Lung (tissue), 12 donors: ENCODE results near the gene ACP3. TPM values are rescaled to one million over a fixed set of nuclear protein-coding genes. Genes with fewer than 3 reads are reported as not detected.

ENCODE experiments used
- ATAC-seq: fragments of 200-7000 bp; cut with Tn5 transposase; one replicate; pipeline ENCODE4 v1.9.1; 2020; ENCODE audit warnings: moderate number of reproducible peaks; ENCODE audit not compliant: insufficient read depth, low FRiP score
- DNase-seq, 3 donors: peaks; one replicate each; pipeline ENCODE4 v3.0.0-alpha.2; 2013 to 2017
- H3K27ac ChIP-seq, 2 donors: one replicate each; pipeline ENCODE4 v1.5.1; 2013; ENCODE audit warnings: mild to moderate bottlenecking in 2 of 2, moderate library complexity in 2 of 2, control low read depth in 1 of 2, inconsistent platforms in 1 of 2, low read depth in 1 of 2, low read length in 1 of 2
- H3K27me3 ChIP-seq, 3 donors: one replicate each; pipeline ENCODE4 v1.5.1; 2013; ENCODE audit warnings: low read length in 2 of 3; ENCODE audit not compliant: control insufficient read depth in 3 of 3, insufficient read depth in 3 of 3
- H3K36me3 ChIP-seq, 4 donors: one replicate each; pipeline ENCODE4 v1.5.1; 2013; ENCODE audit warnings: low read length in 4 of 4, mild to moderate bottlenecking in 1 of 4, moderate library complexity in 1 of 4; ENCODE audit not compliant: control insufficient read depth in 4 of 4, insufficient read depth in 4 of 4
- H3K4me1 ChIP-seq, 5 donors: one replicate each; pipeline ENCODE4 v1.5.1; 2013; ENCODE audit warnings: low read length in 5 of 5, mild to moderate bottlenecking in 2 of 5, moderate library complexity in 1 of 5; ENCODE audit not compliant: control insufficient read depth in 5 of 5, insufficient read depth in 5 of 5
- H3K4me3 ChIP-seq: one replicate; pipeline ENCODE4 v1.5.1; 2013; ENCODE audit warnings: mild to moderate bottlenecking, control low read depth, moderate library complexity
- H3K9ac ChIP-seq, 2 donors: one replicate each; pipeline ENCODE4 v1.5.1; 2013; ENCODE audit warnings: low read length in 2 of 2, control low read depth in 1 of 2; ENCODE audit not compliant: insufficient read depth in 1 of 2
- H3K9me3 ChIP-seq, 4 donors: one replicate each; pipeline ENCODE4 v1.5.1; 2013; ENCODE audit warnings: low read length in 3 of 4, mild to moderate bottlenecking in 1 of 4, moderate library complexity in 1 of 4; ENCODE audit not compliant: control insufficient read depth in 4 of 4, insufficient read depth in 3 of 4
- WGBS, 2 donors: extraction: QIAGEN DNeasy Blood & Tissue Kit; methylation state at CpG; one replicate each; pipeline ENCODE4 v1.1.7; 2013; 5-methylcytosine and 5-hydroxymethylcytosine counted together
- polyA plus RNA-seq, 2 donors: library from polyadenylated mRNA; stranded (reverse); fragments of 200-250 nt; gene quantifications; one replicate each; pipeline ENCODE4 v1.2.1, GENCODE V29; 2013
- total RNA-seq, 2 donors: library from RNA; depleted of rRNA in 1 of 2; stranded (reverse); fragments of >200 nt in 1 of 2; gene quantifications; one replicate each; pipeline ENCODE4 v1.2.1, GENCODE V29; 2014 to 2021
- TF ChIP-seq, protein P1 (sequence below): IDR thresholded peaks from 2 replicates; pipeline ENCODE4 v1.5.1; 2012; ENCODE audit warnings: mild to moderate bottlenecking; ENCODE audit errors: control extremely low read depth, extremely low read depth
- donor health status: control.
- donor health status: control.
- donor health status: Bipolar disorder and iron deficiency.
- donor health status: healthy.
- donor health status: DM: yes; HTN: yes; CAD: no.

ACP3 gene
- total and polyA plus RNA-seq, 4 donors, result 3.5 to 66.4 (median 14.4) TPM

DNA sequence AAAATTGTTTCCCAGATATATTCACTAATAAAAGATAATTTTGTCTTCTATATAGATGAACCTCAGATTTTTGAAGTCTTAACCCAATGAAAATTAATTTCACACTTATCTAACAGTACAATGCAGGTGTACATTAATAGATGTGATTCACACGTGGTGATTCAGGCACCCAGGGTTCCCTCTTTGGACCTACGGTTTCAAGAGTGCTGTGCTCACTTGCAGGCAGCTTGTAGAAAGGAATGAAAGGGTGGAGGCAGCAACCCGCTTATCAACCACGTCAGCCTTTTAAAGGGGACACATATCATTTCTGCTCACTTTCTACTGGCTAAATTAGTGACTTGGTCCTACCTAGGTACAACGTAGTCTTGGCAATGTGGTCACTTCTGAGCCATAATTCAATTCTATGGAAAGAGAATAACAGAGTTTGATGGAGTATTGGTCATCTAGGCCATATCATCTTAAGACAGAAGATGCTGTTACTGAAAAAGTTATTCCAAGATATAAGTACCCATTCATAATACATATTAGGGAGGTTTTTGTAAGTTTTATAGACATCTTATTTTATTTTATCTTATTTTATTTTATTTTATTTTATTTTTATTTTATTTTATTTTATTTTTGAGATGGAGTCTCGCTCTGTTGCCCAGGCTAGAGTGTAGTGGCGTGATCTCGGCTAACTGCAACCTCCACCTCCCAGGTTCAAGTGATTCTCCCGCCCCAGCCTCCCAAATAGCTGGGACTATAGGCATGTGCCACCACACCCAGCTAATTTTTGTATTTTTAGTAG lies 37.9 kb downstream of the ACP3 start:
- Histone ChIP-seq H3K36me3 (no peaks in the 10 kb centered on the region), H3K4me1 (no peaks in the 10 kb centered on the region), H3K9me3 (no peaks in the 10 kb centered on the region), H3K27me3 (no peaks in the 10 kb centered on the region), H3K27ac (no peak overlapping the region), H3K4me3 (no peak overlapping the region), H3K9ac (no peak overlapping the region)
- TF ChIP-seq, protein P1, sequence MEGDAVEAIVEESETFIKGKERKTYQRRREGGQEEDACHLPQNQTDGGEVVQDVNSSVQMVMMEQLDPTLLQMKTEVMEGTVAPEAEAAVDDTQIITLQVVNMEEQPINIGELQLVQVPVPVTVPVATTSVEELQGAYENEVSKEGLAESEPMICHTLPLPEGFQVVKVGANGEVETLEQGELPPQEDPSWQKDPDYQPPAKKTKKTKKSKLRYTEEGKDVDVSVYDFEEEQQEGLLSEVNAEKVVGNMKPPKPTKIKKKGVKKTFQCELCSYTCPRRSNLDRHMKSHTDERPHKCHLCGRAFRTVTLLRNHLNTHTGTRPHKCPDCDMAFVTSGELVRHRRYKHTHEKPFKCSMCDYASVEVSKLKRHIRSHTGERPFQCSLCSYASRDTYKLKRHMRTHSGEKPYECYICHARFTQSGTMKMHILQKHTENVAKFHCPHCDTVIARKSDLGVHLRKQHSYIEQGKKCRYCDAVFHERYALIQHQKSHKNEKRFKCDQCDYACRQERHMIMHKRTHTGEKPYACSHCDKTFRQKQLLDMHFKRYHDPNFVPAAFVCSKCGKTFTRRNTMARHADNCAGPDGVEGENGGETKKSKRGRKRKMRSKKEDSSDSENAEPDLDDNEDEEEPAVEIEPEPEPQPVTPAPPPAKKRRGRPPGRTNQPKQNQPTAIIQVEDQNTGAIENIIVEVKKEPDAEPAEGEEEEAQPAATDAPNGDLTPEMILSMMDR, result no peak
- WGBS, 2 donors, result 85 to 88% methylated on average over 9 of the region's 9 CpGs
- DNase-seq (no peak), ATAC-seq (no peak)

DNA sequence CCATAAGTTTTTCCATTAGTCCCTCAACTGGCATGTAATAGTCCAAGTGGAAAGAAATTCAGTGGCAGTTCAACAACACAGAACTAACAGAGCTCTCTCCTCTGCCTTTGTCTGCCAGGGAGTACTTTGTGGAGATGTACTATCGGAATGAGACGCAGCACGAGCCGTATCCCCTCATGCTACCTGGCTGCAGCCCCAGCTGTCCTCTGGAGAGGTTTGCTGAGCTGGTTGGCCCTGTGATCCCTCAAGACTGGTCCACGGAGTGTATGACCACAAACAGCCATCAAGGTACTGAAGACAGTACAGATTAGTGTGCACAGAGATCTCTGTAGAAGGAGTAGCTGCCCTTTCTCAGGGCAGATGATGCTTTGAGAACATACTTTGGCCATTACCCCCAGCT lies 39.4 kb downstream of the ACP3 start:
- no peaks in the 10 kb centered on the region for H3K4me1 ChIP-seq
- 94 to 95% methylated on average over 5 of the region's 5 CpGs for WGBS, 2 donors
- H3K27ac ChIP-seq, result no peak overlapping the region
- no peaks in the 10 kb centered on the region for H3K36me3 ChIP-seq
- H3K4me3 ChIP-seq, result no peak overlapping the region
- no peak overlapping the region for H3K9ac ChIP-seq
- TF ChIP-seq, protein P1, result no peak
- no peak for ATAC-seq
- no peak for DNase-seq
- no peaks in the 10 kb centered on the region for H3K9me3 ChIP-seq
- H3K27me3 ChIP-seq, result no peaks in the 10 kb centered on the region

DNA sequence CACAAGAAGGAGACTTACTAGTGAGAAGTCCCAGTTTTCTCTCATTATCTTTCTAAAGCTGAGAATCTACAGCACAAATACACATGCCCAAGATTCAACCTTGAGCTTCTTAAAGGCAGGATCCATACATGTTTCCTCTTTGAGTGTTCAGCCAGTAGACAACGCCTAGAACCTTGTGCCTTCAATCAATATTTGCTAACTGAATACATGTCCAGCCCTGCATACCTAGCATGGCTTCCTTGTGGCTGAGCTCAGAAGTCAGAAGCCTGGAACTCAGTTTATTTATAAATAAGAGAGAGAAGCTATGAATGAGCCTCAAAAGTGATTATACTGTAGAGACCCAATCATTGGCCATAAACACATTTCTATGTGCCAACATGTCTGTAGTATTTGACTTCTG lies 43.5 kb downstream of the ACP3 start:
- no peaks in the 10 kb centered on the region for H3K9me3 ChIP-seq
- H3K4me1 ChIP-seq, result no peaks in the 10 kb centered on the region
- no peak overlapping the region for H3K4me3 ChIP-seq
- H3K9ac ChIP-seq, result no peak overlapping the region
- DNase-seq (no peak), ATAC-seq (no peak)
- H3K27me3 ChIP-seq, result no peaks in the 10 kb centered on the region
- TF ChIP-seq, protein P1, result no peak
- no peaks in the 10 kb centered on the region for H3K36me3 ChIP-seq
- H3K27ac ChIP-seq, result no peak overlapping the region
- 0 to 95% methylated on average over 1 of the region's 1 CpG for WGBS, 2 donors

DNA sequence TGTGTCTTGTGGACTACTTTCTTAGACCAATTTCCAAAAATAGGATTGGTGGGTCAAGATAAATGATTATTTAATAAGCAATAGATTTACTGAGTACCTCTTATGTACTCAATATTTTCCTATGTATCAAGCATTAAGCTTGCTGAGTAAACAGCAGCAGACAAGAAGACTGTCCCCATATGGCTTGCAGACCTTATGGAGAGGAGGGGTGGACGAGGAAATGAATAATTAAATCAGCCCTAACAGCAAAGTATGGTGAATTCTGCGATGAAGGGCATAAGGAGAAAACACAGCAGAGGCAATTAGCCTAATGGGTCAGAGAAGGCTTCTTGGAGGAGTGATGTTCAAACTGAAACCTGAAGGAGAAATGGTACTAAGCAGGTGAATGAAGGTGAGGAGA lies 45.1 kb downstream of the ACP3 start:
- Histone ChIP-seq H3K9ac (no peak overlapping the region), H3K27ac (no peak overlapping the region), H3K36me3 (no peaks in the 10 kb centered on the region), H3K4me3 (no peak overlapping the region), H3K9me3 (no peaks in the 10 kb centered on the region), H3K4me1 (no peaks in the 10 kb centered on the region), H3K27me3 (no peaks in the 10 kb centered on the region)
- DNase-seq (no peak), ATAC-seq (no peak)
- TF ChIP-seq, protein P1, result no peak
- WGBS, 2 donors, result 41 to 98% methylated on average over 2 of the region's 2 CpGs
